Measurements from ENCODE around the gene HS3ST3A1. TPM values are rescaled to one million over a fixed set of nuclear protein-coding genes. Genes with fewer than 3 reads are reported as not detected.

The HS3ST3A1 gene
- total and polyA plus RNA-seq, 2 experiments from 2014 or later: 5.4 to 24.1 TPM

DNA sequence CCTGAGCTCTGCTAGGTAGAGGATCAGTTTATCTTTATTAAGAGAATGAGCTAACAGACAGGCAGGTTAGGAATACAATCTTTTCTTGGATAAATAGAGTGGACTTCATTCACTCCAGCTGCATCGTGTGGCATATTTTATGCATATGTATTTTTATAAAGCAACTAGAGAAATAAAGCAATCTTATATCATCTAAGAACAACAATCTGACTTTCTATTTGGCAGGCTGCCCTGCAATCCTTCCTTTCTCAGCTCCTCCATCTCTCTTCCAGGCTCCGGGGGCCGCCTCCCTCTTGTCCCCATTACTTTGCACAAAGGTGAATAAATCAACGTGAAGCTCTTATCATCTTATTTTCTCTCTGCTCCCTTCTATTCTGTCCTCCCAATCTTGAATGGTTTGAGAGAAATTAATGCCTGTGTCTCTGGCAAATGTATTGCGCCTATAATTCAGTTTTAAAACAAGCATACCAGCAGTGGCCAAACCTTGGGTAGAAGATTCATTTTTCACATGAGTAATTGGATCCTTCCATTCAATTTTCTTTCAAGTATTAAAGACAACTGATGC, 64.5 kb downstream of the HS3ST3A1 start:
- H3K27me3 ChIP-seq (ENCODE audit: insufficient read depth): no peaks in the 10 kb centered on the region
- no peak overlapping the region for H2AFZ ChIP-seq
- peaks cover 9% of the 10 kb centered on the region; the same call in 1 of the 2 replicates for H3K36me3 ChIP-seq (ENCODE audit: insufficient read depth)
- no peak overlapping the region for H3K27ac ChIP-seq (ENCODE audit: low read depth)
- no peak for ATAC-seq
- no peaks in the 10 kb centered on the region for H3K79me2 ChIP-seq (replicated peaks; ENCODE audit: insufficient read depth)
- H3K4me2 ChIP-seq: no peak overlapping the region
- no peaks in the 10 kb centered on the region for H4K20me1 ChIP-seq (replicated peaks; ENCODE audit: insufficient read depth)
- Mint-ChIP-seq H3K4me1 (peaks cover 3% of the 10 kb centered on the region; the same call in 2 of the 3 replicates), H3K9me3 (no peaks in the 10 kb centered on the region; the same call in 2 of the 3 replicates), H3K36me3 (ENCODE audit: low read depth) (peaks cover 14% of the 10 kb centered on the region; the same call in 2 of the 3 replicates), H3K27ac (no peak overlapping the region), H3K4me3 (no peak overlapping the region), H3K27me3 (ENCODE audit: insufficient read depth, low read depth, poor library complexity) (no peaks in the 10 kb centered on the region)
- H3K9me2 ChIP-seq (ENCODE audit: insufficient read depth): peaks cover 10% of the 10 kb centered on the region
- TF ChIP-seq POLR2AphosphoS5 (IDR thresholded peaks at IDR 0.05; ENCODE audit: low read depth): no peak
- TF ChIP-seq JUNB (IDR thresholded peaks at IDR 0.05; ENCODE audit: unreplicated experiment): no peak
- TF ChIP-seq NANOG (IDR thresholded peaks at IDR 0.05; ENCODE audit: borderline replicate concordance): no peak
- TF ChIP-seq, protein P1, sequence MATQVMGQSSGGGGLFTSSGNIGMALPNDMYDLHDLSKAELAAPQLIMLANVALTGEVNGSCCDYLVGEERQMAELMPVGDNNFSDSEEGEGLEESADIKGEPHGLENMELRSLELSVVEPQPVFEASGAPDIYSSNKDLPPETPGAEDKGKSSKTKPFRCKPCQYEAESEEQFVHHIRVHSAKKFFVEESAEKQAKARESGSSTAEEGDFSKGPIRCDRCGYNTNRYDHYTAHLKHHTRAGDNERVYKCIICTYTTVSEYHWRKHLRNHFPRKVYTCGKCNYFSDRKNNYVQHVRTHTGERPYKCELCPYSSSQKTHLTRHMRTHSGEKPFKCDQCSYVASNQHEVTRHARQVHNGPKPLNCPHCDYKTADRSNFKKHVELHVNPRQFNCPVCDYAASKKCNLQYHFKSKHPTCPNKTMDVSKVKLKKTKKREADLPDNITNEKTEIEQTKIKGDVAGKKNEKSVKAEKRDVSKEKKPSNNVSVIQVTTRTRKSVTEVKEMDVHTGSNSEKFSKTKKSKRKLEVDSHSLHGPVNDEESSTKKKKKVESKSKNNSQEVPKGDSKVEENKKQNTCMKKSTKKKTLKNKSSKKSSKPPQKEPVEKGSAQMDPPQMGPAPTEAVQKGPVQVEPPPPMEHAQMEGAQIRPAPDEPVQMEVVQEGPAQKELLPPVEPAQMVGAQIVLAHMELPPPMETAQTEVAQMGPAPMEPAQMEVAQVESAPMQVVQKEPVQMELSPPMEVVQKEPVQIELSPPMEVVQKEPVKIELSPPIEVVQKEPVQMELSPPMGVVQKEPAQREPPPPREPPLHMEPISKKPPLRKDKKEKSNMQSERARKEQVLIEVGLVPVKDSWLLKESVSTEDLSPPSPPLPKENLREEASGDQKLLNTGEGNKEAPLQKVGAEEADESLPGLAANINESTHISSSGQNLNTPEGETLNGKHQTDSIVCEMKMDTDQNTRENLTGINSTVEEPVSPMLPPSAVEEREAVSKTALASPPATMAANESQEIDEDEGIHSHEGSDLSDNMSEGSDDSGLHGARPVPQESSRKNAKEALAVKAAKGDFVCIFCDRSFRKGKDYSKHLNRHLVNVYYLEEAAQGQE (IDR thresholded peaks at IDR 0.05; ENCODE audit: unreplicated experiment): no peak
- TF ChIP-seq STAT1 (IDR thresholded peaks at IDR 0.05; ENCODE audit: unreplicated experiment): no peak
- TF ChIP-seq, protein P2, sequence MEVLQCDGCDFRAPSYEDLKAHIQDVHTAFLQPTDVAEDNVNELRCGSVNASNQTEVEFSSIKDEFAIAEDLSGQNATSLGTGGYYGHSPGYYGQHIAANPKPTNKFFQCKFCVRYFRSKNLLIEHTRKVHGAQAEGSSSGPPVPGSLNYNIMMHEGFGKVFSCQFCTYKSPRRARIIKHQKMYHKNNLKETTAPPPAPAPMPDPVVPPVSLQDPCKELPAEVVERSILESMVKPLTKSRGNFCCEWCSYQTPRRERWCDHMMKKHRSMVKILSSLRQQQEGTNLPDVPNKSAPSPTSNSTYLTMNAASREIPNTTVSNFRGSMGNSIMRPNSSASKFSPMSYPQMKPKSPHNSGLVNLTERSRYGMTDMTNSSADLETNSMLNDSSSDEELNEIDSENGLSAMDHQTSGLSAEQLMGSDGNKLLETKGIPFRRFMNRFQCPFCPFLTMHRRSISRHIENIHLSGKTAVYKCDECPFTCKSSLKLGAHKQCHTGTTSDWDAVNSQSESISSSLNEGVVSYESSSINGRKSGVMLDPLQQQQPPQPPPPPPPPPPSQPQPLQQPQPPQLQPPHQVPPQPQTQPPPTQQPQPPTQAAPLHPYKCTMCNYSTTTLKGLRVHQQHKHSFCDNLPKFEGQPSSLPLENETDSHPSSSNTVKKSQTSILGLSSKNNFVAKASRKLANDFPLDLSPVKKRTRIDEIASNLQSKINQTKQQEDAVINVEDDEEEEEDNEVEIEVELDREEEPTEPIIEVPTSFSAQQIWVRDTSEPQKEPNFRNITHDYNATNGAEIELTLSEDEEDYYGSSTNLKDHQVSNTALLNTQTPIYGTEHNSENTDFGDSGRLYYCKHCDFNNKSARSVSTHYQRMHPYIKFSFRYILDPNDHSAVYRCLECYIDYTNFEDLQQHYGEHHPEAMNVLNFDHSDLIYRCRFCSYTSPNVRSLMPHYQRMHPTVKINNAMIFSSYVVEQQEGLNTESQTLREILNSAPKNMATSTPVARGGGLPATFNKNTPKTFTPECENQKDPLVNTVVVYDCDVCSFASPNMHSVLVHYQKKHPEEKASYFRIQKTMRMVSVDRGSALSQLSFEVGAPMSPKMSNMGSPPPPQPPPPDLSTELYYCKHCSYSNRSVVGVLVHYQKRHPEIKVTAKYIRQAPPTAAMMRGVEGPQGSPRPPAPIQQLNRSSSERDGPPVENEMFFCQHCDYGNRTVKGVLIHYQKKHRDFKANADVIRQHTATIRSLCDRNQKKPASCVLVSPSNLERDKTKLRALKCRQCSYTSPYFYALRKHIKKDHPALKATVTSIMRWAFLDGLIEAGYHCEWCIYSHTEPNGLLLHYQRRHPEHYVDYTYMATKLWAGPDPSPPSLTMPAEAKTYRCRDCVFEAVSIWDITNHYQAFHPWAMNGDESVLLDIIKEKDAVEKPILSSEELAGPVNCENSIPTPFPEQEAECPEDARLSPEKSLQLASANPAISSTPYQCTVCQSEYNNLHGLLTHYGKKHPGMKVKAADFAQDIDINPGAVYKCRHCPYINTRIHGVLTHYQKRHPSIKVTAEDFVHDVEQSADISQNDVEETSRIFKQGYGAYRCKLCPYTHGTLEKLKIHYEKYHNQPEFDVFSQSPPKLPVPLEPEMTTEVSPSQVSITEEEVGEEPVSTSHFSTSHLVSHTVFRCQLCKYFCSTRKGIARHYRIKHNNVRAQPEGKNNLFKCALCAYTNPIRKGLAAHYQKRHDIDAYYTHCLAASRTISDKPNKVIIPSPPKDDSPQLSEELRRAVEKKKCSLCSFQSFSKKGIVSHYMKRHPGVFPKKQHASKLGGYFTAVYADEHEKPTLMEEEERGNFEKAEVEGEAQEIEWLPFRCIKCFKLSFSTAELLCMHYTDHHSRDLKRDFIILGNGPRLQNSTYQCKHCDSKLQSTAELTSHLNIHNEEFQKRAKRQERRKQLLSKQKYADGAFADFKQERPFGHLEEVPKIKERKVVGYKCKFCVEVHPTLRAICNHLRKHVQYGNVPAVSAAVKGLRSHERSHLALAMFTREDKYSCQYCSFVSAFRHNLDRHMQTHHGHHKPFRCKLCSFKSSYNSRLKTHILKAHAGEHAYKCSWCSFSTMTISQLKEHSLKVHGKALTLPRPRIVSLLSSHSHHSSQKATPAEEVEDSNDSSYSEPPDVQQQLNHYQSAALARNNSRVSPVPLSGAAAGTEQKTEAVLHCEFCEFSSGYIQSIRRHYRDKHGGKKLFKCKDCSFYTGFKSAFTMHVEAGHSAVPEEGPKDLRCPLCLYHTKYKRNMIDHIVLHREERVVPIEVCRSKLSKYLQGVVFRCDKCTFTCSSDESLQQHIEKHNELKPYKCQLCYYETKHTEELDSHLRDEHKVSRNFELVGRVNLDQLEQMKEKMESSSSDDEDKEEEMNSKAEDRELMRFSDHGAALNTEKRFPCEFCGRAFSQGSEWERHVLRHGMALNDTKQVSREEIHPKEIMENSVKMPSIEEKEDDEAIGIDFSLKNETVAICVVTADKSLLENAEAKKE (CRISPR knock-in tag; IDR thresholded peaks at IDR 0.05): no peak
- TF ChIP-seq, protein P3, sequence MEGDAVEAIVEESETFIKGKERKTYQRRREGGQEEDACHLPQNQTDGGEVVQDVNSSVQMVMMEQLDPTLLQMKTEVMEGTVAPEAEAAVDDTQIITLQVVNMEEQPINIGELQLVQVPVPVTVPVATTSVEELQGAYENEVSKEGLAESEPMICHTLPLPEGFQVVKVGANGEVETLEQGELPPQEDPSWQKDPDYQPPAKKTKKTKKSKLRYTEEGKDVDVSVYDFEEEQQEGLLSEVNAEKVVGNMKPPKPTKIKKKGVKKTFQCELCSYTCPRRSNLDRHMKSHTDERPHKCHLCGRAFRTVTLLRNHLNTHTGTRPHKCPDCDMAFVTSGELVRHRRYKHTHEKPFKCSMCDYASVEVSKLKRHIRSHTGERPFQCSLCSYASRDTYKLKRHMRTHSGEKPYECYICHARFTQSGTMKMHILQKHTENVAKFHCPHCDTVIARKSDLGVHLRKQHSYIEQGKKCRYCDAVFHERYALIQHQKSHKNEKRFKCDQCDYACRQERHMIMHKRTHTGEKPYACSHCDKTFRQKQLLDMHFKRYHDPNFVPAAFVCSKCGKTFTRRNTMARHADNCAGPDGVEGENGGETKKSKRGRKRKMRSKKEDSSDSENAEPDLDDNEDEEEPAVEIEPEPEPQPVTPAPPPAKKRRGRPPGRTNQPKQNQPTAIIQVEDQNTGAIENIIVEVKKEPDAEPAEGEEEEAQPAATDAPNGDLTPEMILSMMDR (conservative IDR thresholded peaks at IDR 0.05; ENCODE audit: low read depth in 2 of 2): no peak
- TF ChIP-seq EZH2phosphoT487 (IDR thresholded peaks at IDR 0.05; ENCODE audit: unreplicated experiment): no peak
- TF ChIP-seq, protein P4, sequence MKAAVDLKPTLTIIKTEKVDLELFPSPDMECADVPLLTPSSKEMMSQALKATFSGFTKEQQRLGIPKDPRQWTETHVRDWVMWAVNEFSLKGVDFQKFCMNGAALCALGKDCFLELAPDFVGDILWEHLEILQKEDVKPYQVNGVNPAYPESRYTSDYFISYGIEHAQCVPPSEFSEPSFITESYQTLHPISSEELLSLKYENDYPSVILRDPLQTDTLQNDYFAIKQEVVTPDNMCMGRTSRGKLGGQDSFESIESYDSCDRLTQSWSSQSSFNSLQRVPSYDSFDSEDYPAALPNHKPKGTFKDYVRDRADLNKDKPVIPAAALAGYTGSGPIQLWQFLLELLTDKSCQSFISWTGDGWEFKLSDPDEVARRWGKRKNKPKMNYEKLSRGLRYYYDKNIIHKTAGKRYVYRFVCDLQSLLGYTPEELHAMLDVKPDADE (IDR thresholded peaks at IDR 0.05): no peak
- TF ChIP-seq CREB1 (CRISPR knock-in tag; IDR thresholded peaks at IDR 0.05; ENCODE audit: low read depth): no peak
- no peak for TF ChIP-seq ZNF114 (CRISPR knock-in tag; IDR thresholded peaks at IDR 0.05)
- TF ChIP-seq ZNF331 (CRISPR knock-in tag; IDR thresholded peaks at IDR 0.05; ENCODE audit: low read depth): no peak
- TF ChIP-seq EZH2 (IDR thresholded peaks at IDR 0.05; ENCODE audit: low read depth, unreplicated experiment): no peak
- H3K4me1 ChIP-seq (ENCODE audit: insufficient read depth): peaks cover 2% of the 10 kb centered on the region
- no peak for DNase-seq (ENCODE audit: low spot score)
- H3F3A ChIP-seq (replicated peaks; ENCODE audit: low read depth): no peaks in the 10 kb centered on the region
- H3K4me3 ChIP-seq: no peak overlapping the region
